ENCODE measurements around the gene TIMM8B.
"Not testable (repeated sequence)": the region's sequence is repeated elsewhere in the genome, so short reads cannot be mapped to it uniquely, and the experiment has no call there.

Gene TIMM8B
- total RNA-seq = 27.8 to 67.1 (median 52.8) reads per million in 18 experiments

DNA sequence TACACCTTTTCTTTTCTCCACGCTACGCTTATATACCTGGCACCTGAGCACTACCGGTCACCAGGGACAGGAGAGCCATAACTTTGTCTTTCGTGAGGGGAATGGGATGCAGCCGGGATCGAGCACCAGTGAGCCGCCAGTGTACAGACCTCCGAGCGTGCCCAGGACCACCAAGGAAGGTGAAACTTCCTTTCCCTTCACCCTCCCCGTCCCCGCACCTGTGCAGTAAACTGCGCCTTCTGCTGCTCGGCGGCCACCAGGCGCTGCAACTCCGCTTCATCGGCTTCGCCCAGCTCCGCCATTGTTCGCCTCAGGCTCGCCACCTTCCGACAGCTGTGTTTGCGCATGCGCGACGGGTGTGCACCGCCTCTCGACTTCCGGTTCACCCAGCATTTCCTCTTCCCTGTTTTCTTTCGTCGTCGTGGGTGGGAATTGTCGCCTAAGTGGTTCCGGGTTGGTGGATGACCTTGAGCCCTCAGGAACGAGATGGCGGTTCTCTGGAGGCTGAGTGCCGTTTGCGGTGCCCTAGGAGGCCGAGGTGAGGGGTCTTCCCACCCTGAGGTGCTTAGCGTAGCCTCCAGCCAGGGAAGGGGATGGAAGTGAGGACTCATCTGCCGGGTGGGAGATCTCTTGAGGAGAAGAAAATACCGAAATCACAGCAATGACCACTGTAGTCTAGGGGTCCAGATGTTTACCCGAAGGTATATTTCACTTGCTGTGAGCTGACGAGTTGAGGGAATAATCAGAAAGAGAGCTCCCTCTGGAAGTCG, at the start of gene TIMM8B, which contains the start of gene SDHD:
TSS of gene TIMM8B (minus strand) at position 335 of the 770 bp plus-strand sequence. CDS start at position 302, 33 bp downstream.
TSS of gene SDHD (plus strand) at position 452 of the 770 bp plus-strand sequence. CDS start at position 487, 35 bp downstream.
- peak; percentile 97 to 98 for DNase-seq

- DNase-seq = peak; percentile 23 to 41
Observed at GRCh38 chr11:112134473-112134872, 47.9 kb upstream of the TIMM8B start.

DNA sequence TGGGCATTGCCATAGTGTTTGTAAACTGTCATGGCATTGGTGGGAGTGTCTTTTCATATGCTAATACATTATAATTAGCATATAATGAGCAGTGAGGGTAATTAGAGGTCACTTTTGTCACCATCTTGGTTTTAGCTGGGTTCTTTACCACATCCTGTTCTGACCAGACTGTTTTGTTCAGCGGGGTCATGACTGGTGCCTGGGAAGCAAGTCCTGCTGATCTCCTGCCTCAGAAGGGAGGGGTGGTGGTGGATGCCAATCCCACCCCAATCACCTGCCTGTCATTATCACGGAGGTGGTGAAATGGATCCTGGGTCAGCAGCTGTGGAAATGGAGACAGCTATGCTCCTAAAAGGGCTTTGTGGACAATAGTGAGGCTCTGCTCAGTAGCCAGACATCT, 46.2 kb upstream of the TIMM8B start:
- peak; percentile 26 to 28 for DNase-seq

GRCh38 chr11:112129656-112130055, 43.1 kb upstream of the TIMM8B start:
- DNase-seq = peak; percentile 89 to 94

GRCh38 chr11:112128483-112129121, 42.0 kb upstream of the TIMM8B start:
- DNase-seq = peak in 1 of 2 donors; percentile 18

GRCh38 chr11:112127056-112127455, 40.5 kb upstream of the TIMM8B start:
- DNase-seq = no peak

GRCh38 chr11:112123129-112123528, 36.6 kb upstream of the TIMM8B start:
- no peak for DNase-seq

- peak; percentile 16 to 24 for DNase-seq
Observed at GRCh38 chr11:112121981-112122615, 35.5 kb upstream of the TIMM8B start.

DNA sequence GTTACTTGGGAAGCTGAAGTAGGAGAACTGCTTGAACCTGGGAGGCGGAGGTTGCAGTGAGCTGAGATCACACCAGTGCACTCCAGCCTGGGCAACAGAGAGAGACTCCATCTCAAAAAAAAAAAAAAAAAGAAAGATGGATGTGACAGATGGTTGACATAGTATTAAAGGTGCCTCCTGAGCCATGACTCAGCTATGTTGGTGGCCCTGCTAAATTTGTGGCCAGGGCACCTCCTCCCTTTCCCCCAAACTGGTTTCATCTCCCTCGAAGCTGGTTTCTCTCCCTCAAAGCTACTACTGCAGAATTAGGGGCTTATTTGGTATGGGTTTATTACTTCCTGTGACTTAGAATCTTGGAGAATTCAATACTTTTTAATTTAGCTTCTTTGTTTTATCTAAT, 31.6 kb upstream of the TIMM8B start:
- no peak for DNase-seq

DNA sequence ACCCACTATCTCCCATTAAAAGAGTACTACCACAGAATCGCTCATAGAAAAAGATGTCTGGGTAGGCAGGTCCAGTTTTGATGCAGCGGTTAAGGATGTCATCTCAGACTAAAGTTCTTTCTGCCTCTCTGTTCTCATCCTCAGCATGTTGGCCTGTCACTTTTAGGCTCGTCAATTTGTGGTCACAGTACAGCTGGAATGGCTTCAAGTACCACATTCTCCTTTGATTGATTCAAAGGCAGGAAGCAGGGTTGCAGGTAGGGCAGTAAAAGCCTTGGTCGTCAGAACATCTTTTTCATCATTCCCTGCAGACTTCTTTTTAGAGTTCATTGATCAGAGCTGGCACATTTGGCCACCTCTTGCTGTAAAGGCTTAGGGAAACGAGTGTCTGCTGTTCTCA, 28.8 kb upstream of the TIMM8B start:
- DNase-seq = no peak

GRCh38 chr11:112114460-112114859, 27.9 kb upstream of the TIMM8B start:
- DNase-seq = no peak

- DNase-seq = peak; percentile 65 to 67
Observed at GRCh38 chr11:112113539-112114457, 27.2 kb upstream of the TIMM8B start.

DNA sequence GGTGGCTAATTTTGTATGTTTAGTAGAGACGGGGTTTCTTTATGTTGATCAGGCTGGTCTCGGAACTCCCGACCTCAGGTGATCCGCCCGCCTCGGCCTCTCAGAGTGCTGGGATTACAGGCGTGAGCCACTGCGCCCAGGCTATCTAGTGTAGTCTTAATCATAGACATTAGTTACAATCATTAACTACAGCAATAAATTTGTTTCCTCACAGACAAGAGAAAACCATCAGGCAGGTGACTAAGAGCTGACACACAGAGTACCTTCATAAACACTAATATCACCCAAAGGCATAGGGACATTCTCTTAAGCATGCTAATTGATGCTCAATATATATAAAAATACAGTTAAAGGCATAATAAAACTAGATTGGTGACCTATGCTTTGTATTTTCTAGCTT, 19.5 kb upstream of the TIMM8B start:
- no peak for DNase-seq

- peak; percentile 70 to 82 for DNase-seq
Observed at GRCh38 chr11:112103446-112103845, 16.9 kb upstream of the TIMM8B start.

DNA sequence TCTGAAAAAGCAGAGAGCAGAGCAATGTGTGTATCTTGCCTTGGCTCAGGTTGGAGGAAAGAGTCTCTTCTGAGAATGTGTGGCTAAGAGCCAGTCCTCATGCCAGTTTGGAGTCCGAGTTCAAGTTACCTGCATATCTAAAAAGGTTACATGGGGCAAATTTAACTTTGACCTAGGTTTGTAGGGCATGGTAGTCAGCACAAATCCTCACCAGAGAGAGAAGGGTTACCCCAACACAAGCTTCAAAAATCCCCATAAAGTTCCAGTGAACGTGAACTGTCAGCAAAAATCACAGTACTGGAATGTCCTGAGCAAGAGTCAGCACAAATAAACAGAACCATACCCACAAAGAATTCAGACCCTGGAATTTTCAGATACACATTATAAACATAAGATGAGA, 13.9 kb upstream of the TIMM8B start:
- no peak for DNase-seq

GRCh38 chr11:112097734-112098528, 11.4 kb upstream of the TIMM8B start:
- no peak for DNase-seq

GRCh38 chr11:112096194-112096593, 9.6 kb upstream of the TIMM8B start:
- DNase-seq = no peak

DNA sequence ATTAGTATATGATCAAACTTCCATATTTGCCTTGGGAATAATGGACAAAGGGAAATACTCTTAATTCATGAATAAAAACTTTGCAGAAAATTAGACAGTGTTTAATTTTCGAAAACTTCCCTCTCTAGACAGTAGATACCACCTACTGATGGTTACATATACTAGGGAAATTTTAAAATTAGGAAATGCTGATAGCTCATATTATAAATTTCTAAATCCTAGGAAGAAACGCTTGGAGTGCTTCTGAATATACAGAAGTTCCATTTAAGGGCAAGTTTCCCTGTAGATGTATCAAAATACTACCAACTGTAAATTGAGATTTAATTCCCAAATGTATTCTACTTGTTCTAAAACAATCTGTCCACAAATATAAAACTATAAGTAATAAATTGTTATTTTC, 8.7 kb upstream of the TIMM8B start:
- not testable (repeated sequence) for DNase-seq

GRCh38 chr11:112087212-112087611, 656 bp upstream of the TIMM8B start:
- peak in 1 of 2 donors; percentile 5 for DNase-seq

DNA sequence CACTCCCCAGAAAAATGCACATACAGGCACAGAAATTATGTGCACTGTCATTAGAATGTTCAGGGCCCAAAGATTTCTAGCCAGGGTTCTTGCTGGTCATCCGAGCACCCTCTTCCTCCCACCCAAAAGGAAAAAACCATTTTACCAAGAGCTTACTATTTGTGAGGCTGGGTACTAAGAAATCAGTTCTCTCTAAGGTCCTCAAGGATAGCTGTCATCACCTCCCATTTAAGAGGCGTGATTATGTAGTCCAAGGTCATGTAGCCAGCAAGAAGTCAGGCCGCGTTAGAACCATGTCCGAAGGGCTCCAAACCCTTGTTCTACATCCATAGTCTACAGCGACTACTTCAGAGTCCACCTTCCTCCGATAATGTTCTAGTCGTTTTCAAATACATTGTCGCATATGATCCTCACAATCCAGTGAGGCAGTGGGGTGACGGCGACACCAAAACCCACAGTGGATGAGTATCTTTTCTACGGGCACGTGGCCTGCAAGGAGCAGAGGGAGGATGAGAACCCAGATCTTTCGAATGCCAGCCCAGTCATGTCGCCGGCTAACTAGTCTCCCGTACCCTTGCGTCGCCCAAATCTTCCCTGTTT, 634 bp downstream of the TIMM8B start:
- peak; percentile 18 to 48 for DNase-seq

GRCh38 chr11:112082729-112083128, 3.8 kb downstream of the TIMM8B start:
- peak; percentile 46 to 77 for DNase-seq

Data from inflammatory macrophage (primary cell).